Body of pancreas (tissue), 4 donors: Measurements from ENCODE around the gene WDPCP.

Experiments used
- POLR2A ChIP-seq, 3 donors: fragments of 450-650 bp; IDR thresholded peaks; one replicate each; pipeline ENCODE4 v1.6.1; 2016; ENCODE audit warnings: antibody characterized with exemption in 3 of 3, mild to moderate bottlenecking in 2 of 3
- TF ChIP-seq, protein P1 (sequence below), 7 experiments: fragments of 450-650 bp in 4 of 7; fragments of 200-600 bp in 3 of 7; sonication (generic) in 3 of 7; IDR thresholded peaks; one replicate each; pipeline ENCODE4 v1.5.1; 2016 to 2019; ENCODE audit warnings: antibody characterized with exemption in 7 of 7

DNA sequence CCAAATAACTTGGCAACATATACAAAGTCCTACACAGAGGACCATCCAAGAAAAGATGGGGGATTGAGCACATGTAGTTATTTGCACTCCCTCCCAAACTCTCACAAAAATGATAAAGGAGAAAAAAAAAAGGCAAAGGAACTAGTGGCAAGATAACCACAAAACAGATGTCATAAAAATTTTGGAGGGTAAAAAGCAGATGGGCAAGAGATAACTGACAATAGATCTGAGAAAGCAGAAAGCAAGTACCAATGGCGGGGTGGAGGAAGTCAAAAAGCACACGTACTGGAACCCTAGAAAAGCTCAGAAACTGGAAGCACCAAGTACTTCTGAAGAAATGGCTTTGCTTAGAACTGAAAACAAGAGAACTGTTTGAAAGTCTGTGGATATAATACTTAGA is 82.0 kb downstream of the WDPCP start:
- TF ChIP-seq, protein P1, sequence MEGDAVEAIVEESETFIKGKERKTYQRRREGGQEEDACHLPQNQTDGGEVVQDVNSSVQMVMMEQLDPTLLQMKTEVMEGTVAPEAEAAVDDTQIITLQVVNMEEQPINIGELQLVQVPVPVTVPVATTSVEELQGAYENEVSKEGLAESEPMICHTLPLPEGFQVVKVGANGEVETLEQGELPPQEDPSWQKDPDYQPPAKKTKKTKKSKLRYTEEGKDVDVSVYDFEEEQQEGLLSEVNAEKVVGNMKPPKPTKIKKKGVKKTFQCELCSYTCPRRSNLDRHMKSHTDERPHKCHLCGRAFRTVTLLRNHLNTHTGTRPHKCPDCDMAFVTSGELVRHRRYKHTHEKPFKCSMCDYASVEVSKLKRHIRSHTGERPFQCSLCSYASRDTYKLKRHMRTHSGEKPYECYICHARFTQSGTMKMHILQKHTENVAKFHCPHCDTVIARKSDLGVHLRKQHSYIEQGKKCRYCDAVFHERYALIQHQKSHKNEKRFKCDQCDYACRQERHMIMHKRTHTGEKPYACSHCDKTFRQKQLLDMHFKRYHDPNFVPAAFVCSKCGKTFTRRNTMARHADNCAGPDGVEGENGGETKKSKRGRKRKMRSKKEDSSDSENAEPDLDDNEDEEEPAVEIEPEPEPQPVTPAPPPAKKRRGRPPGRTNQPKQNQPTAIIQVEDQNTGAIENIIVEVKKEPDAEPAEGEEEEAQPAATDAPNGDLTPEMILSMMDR (IDR thresholded peaks at IDR 0.05) = no peak
- no peak for TF ChIP-seq POLR2A (IDR thresholded peaks at IDR 0.05)
